Measurements from ENCODE around the gene TAOK2. TPM values are rescaled to one million over a fixed set of nuclear protein-coding genes. Genes with fewer than 3 reads are reported as not detected.

Gene TAOK2
- total and polyA plus RNA-seq, 2 of the 13 experiments (the other 11 are each of a cell fraction or from before 2014, with no cell fraction given), result 17.4 to 43.2 TPM

GRCh38 chr16:29925781-29926710 lies 47.6 kb upstream of the TAOK2 start, which contains the start of gene KCTD13 (continued):
- TF ChIP-seq E2F5 (CRISPR knock-in tag; conservative IDR thresholded peaks at IDR 0.05), result peak; percentile 66
- peak; percentile 69; the same call in 1 of the 2 replicates for TF ChIP-seq ZNF770 (CRISPR knock-in tag; IDR thresholded peaks at IDR 0.05)
- TF ChIP-seq, protein P1, sequence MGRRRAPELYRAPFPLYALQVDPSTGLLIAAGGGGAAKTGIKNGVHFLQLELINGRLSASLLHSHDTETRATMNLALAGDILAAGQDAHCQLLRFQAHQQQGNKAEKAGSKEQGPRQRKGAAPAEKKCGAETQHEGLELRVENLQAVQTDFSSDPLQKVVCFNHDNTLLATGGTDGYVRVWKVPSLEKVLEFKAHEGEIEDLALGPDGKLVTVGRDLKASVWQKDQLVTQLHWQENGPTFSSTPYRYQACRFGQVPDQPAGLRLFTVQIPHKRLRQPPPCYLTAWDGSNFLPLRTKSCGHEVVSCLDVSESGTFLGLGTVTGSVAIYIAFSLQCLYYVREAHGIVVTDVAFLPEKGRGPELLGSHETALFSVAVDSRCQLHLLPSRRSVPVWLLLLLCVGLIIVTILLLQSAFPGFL (CRISPR knock-in tag; IDR thresholded peaks at IDR 0.05), result peak; percentile 64; the same call in 1 of the 2 replicates
- 0 out of 2 replicates have a peak, but pooled peaks have one; percentile 15 for TF ChIP-seq ZBTB1 (CRISPR knock-in tag; IDR thresholded peaks at IDR 0.05; ENCODE audit: borderline replicate concordance)
- TF ChIP-seq ZNF850 (CRISPR knock-in tag; conservative IDR thresholded peaks at IDR 0.05), result no peak
- TF ChIP-seq BHLHE40 (IDR thresholded peaks at IDR 0.05; ENCODE audit: low read length), result no peak; the same call in 1 of the 2 replicates
- peak; percentile 73 for TF ChIP-seq ZNF749 (CRISPR knock-in tag; IDR thresholded peaks at IDR 0.05; ENCODE audit: borderline replicate concordance)
- TF ChIP-seq MZF1 (CRISPR knock-in tag; IDR thresholded peaks at IDR 0.05; ENCODE audit: borderline replicate concordance), result no peak
- TF ChIP-seq HBP1 (CRISPR knock-in tag; IDR thresholded peaks at IDR 0.05; ENCODE audit: low read depth), result peak; percentile 92
- TF ChIP-seq CREB1 (IDR thresholded peaks at IDR 0.05), result no peak
- TF ChIP-seq CREB1 (CRISPR knock-in tag; IDR thresholded peaks at IDR 0.05), result no peak
- TF ChIP-seq ZNF563 (CRISPR knock-in tag; IDR thresholded peaks at IDR 0.05), result peak; percentile 83; the same call in 1 of the 2 replicates
- TF ChIP-seq ZNF672 (CRISPR knock-in tag; IDR thresholded peaks at IDR 0.05), result 0 out of 2 replicates have a peak, but pooled peaks have one; percentile 20
- peak; percentile 95 for TF ChIP-seq ZNF556 (CRISPR knock-in tag; IDR thresholded peaks at IDR 0.05; ENCODE audit: borderline replicate concordance)
- TF ChIP-seq AHR (CRISPR knock-in tag; IDR thresholded peaks at IDR 0.05), result peak; percentile 62
- no peak; the same call in 1 of the 2 replicates for TF ChIP-seq ZBTB43 (CRISPR knock-in tag; conservative IDR thresholded peaks at IDR 0.05)
- TF ChIP-seq, protein P2, sequence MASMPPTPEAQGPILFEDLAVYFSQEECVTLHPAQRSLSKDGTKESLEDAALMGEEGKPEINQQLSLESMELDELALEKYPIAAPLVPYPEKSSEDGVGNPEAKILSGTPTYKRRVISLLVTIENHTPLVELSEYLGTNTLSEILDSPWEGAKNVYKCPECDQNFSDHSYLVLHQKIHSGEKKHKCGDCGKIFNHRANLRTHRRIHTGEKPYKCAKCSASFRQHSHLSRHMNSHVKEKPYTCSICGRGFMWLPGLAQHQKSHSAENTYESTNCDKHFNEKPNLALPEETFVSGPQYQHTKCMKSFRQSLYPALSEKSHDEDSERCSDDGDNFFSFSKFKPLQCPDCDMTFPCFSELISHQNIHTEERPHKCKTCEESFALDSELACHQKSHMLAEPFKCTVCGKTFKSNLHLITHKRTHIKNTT (CRISPR knock-in tag; IDR thresholded peaks at IDR 0.05), result no peak
- TF ChIP-seq ZMAT3 (CRISPR knock-in tag; conservative IDR thresholded peaks at IDR 0.05), result peak; percentile 79; the same call in 1 of the 2 replicates
- TF ChIP-seq, protein P3, sequence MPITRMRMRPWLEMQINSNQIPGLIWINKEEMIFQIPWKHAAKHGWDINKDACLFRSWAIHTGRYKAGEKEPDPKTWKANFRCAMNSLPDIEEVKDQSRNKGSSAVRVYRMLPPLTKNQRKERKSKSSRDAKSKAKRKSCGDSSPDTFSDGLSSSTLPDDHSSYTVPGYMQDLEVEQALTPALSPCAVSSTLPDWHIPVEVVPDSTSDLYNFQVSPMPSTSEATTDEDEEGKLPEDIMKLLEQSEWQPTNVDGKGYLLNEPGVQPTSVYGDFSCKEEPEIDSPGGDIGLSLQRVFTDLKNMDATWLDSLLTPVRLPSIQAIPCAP (CRISPR knock-in tag; IDR thresholded peaks at IDR 0.05; ENCODE audit: low read depth), result peak; percentile 94; the same call in 1 of the 2 replicates

Measured in HepG2 (cell line).